ENCODE data around the gene NEK6. TPM values are rescaled to one million over a fixed set of nuclear protein-coding genes. Genes with fewer than 3 reads are reported as not detected.

NEK6 gene
- total and polyA plus RNA-seq, 2 of the 8 experiments (the other 6 are each of a cell fraction or from before 2014, with no cell fraction given): 17.7 to 19.7 TPM

GRCh38 chr9:124283228-124283814 lies 25.6 kb downstream of the NEK6 start:
- no peak overlapping the region for H4K91ac ChIP-seq (replicated peaks; ENCODE audit: insufficient read length, low read length)
- no peak for DNase-seq (ENCODE audit: low read depth in 1 of 2, low spot score in 2 of 2)
- H3K18ac ChIP-seq (ENCODE audit: extremely low read depth, low read length): no peak overlapping the region
- no peak overlapping the region for H3K4me2 ChIP-seq (ENCODE audit: insufficient read depth in 1 of 2, low read depth in 2 of 2, low read length in 2 of 2)
- peaks cover 3% of the 10 kb centered on the region; the same call in 1 of the 2 replicates for H3K79me1 ChIP-seq (ENCODE audit: low read depth, low read length)
- no peak overlapping the region for H4K5ac ChIP-seq (ENCODE audit: insufficient read length, low read depth, low read length)
- H2AK5ac ChIP-seq (ENCODE audit: low read depth, low read length): no peak overlapping the region
- H3K27me3 ChIP-seq (replicated peaks in 1 of 4; ENCODE audit: control insufficient read depth in 3 of 4, extremely low read depth in 1 of 4, insufficient read depth in 3 of 4, low read length in 3 of 4): no peaks in the 10 kb centered on the region
- no peak overlapping the region for H2BK15ac ChIP-seq (ENCODE audit: low read length)
- 89% methylated on average over 15 of the region's 15 CpGs; no CpG with 5 or more reads in 1 of the 2 experiments for WGBS, 2 experiments (ENCODE audit: extremely low coverage in 1 of 2, insufficient coverage in 1 of 2, insufficient read length in 1 of 2, insufficient replicate concordance in 2 of 2, low coverage in 1 of 2, low lambda C conversion rate in 2 of 2, missing lambda C conversion rate in 1 of 2)
- no peak overlapping the region for H3K27ac ChIP-seq (ENCODE audit: low read depth, low read length)
- H2BK5ac ChIP-seq (ENCODE audit: low read depth, low read length): no peak overlapping the region
- ChIA-PET CTCF (ENCODE audit: partially characterized antibody) (interaction anchor here (0.9 kb wide), 1 partner anchor 22 kb away, joined by 3 read pairs; no protein-coding TSS in a partner anchor), POLR2A (ENCODE audit: partially characterized antibody) (interaction anchor here (1.4 kb wide), 1 partner anchor 9 kb away, joined by 4 read pairs; no protein-coding TSS in a partner anchor)
- FAIRE-seq: no peak
- H2BK20ac ChIP-seq (ENCODE audit: low read length): no peak overlapping the region
- H3K4me1 ChIP-seq (replicated peaks in 1 of 4; ENCODE audit: control insufficient read depth in 3 of 4, insufficient read depth in 4 of 4, low read length in 3 of 4): no peaks in the 10 kb centered on the region; a peak in 1 of 7 replicates
- TF ChIP-seq SAP30 (IDR thresholded peaks at IDR 0.05; ENCODE audit: insufficient read depth, insufficient replicate concordance, low read length): no peak
- H2AFZ ChIP-seq (ENCODE audit: low read length): no peak overlapping the region
- H3K23me2 ChIP-seq (ENCODE audit: low read depth, low read length): no peaks in the 10 kb centered on the region
- H3K4ac ChIP-seq (replicated peaks; ENCODE audit: insufficient read length, low read depth, low read length): no peak overlapping the region
- H3K9me3 ChIP-seq (ENCODE audit: insufficient read depth in 2 of 2, low read depth in 1 of 2, low read length in 1 of 2): no peaks in the 10 kb centered on the region
- no peak overlapping the region for H3K56ac ChIP-seq (replicated peaks; ENCODE audit: insufficient read length, low read depth, low read length)
- H4K20me1 ChIP-seq (replicated peaks in 1 of 2; ENCODE audit: control insufficient read depth in 1 of 2, insufficient read depth in 2 of 2, low read length in 2 of 2): peaks cover 0 to 7% of the 10 kb centered on the region in 2 experiments
- H2BK12ac ChIP-seq (ENCODE audit: low read depth, low read length): no peak overlapping the region
- H3K79me2 ChIP-seq (ENCODE audit: control insufficient read depth in 1 of 2, insufficient read depth in 2 of 2, low read length in 2 of 2): no peaks in the 10 kb centered on the region; a peak in 1 of 4 replicates
- H3K23ac ChIP-seq (ENCODE audit: insufficient read length): no peak overlapping the region
- no peak overlapping the region for H3K4me3 ChIP-seq (ENCODE audit: extremely low read depth in 1 of 4, insufficient read depth in 2 of 4, low read depth in 3 of 4, low read length in 4 of 4)
- H2BK120ac ChIP-seq (replicated peaks; ENCODE audit: low read depth, low read length): no peak overlapping the region
- no peak overlapping the region; the same call in 1 of the 2 replicates for H4K8ac ChIP-seq (ENCODE audit: extremely low read depth, insufficient read depth, low read length)
- H3K36me3 ChIP-seq (ENCODE audit: control insufficient read depth in 2 of 4, insufficient read depth in 4 of 4, low read length in 3 of 4): no peaks in the 10 kb centered on the region
- no peak overlapping the region for H3K9ac ChIP-seq (replicated peaks in 1 of 4; ENCODE audit: extremely low read depth in 1 of 4, low read depth in 3 of 4, low read length in 3 of 4)
- H3K14ac ChIP-seq (ENCODE audit: insufficient read length): no peak overlapping the region

Data from H1 (cell line).